ENCODE data around the gene PRAME.

DNA sequence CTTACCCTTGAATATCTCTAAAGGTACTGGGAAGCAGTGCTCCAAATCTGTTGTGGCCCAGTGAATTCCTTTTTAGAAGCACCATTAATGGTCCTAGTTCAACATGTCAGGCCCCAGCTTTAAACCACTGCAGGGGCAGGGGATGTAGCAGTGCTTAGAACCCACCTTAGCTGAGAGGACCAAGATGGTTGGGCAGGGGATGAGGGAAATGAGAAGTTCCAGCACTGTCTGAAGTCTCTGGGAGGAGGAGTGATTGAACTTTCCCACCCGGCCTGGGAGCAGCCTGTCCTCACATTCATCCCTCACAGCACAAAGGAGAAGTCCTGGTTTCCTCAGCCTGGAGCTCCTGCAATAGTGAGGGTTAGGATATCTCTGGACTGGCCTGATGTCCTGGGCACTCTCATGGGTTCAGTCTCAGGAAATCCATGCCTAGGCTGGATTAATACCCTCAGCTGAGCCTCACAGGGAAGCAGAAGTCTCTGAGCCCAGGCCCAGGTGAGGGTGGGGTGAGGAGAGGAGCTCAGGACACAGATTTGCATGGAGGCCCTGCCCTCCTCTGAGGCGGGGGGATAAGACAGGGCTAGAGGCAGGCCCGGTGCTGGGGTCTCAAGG lies 28.6 kb upstream of the PRAME start:
- TF ChIP-seq, protein P1, sequence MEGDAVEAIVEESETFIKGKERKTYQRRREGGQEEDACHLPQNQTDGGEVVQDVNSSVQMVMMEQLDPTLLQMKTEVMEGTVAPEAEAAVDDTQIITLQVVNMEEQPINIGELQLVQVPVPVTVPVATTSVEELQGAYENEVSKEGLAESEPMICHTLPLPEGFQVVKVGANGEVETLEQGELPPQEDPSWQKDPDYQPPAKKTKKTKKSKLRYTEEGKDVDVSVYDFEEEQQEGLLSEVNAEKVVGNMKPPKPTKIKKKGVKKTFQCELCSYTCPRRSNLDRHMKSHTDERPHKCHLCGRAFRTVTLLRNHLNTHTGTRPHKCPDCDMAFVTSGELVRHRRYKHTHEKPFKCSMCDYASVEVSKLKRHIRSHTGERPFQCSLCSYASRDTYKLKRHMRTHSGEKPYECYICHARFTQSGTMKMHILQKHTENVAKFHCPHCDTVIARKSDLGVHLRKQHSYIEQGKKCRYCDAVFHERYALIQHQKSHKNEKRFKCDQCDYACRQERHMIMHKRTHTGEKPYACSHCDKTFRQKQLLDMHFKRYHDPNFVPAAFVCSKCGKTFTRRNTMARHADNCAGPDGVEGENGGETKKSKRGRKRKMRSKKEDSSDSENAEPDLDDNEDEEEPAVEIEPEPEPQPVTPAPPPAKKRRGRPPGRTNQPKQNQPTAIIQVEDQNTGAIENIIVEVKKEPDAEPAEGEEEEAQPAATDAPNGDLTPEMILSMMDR (conservative IDR thresholded peaks at IDR 0.05) = no peak
- no peak for TF ChIP-seq EZH2 (IDR thresholded peaks at IDR 0.05; ENCODE audit: low read depth)
